ENCODE data around the gene BABAM2. TPM values are rescaled to one million over a fixed set of nuclear protein-coding genes. Genes with fewer than 3 reads are reported as not detected.

The BABAM2 gene
- total and polyA plus RNA-seq, 2 experiments from 2014 or later, result 28.8 to 43.6 TPM

DNA sequence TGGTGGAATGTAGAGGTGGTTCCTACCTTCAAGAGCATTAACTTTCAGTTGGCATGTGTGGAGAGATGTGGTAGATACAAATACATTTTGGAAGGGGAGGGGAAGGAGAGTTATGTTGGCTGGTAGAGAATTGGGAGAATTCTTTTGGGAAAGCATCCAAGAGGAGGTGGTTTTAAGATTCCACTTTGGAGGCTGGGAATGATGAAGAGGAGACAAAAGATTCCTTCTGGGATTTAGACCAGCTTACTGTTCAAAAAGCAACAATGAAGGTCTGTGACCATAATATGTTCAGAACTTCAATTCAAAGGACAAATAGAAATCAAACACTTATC is 381.4 kb downstream of the BABAM2 start:
- H3K4me2 ChIP-seq, result no peak overlapping the region
- no peaks in the 10 kb centered on the region for H4K20me1 ChIP-seq (ENCODE audit: insufficient read depth, poor library complexity, severe bottlenecking)
- H3K27me3 ChIP-seq, result no peaks in the 10 kb centered on the region
- DNase-seq (ENCODE audit: low spot score), result no peak
- H3K36me3 ChIP-seq (replicated peaks; ENCODE audit: insufficient read depth, low read depth), result no peaks in the 10 kb centered on the region
- H3K27ac ChIP-seq, result peak overlapping the region; percentile 91
- no peaks in the 10 kb centered on the region for H3K79me2 ChIP-seq
- no peak overlapping the region for H2AFZ ChIP-seq
- no peak overlapping the region for H3K4me3 ChIP-seq
- TF ChIP-seq EZH2 (IDR thresholded peaks at IDR 0.05; ENCODE audit: borderline replicate concordance), result no peak
- no peak for TF ChIP-seq EZH2phosphoT487 (IDR thresholded peaks at IDR 0.05; ENCODE audit: low read depth, severe bottlenecking, unreplicated experiment)
- TF ChIP-seq, protein P1, sequence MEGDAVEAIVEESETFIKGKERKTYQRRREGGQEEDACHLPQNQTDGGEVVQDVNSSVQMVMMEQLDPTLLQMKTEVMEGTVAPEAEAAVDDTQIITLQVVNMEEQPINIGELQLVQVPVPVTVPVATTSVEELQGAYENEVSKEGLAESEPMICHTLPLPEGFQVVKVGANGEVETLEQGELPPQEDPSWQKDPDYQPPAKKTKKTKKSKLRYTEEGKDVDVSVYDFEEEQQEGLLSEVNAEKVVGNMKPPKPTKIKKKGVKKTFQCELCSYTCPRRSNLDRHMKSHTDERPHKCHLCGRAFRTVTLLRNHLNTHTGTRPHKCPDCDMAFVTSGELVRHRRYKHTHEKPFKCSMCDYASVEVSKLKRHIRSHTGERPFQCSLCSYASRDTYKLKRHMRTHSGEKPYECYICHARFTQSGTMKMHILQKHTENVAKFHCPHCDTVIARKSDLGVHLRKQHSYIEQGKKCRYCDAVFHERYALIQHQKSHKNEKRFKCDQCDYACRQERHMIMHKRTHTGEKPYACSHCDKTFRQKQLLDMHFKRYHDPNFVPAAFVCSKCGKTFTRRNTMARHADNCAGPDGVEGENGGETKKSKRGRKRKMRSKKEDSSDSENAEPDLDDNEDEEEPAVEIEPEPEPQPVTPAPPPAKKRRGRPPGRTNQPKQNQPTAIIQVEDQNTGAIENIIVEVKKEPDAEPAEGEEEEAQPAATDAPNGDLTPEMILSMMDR (IDR thresholded peaks at IDR 0.05; ENCODE audit: poor library complexity), result no peak
- no peaks in the 10 kb centered on the region for H3K9me2 ChIP-seq (replicated peaks; ENCODE audit: insufficient read depth)
- H3K9me3 ChIP-seq (ENCODE audit: low read depth), result no peaks in the 10 kb centered on the region
- peaks cover 52% of the 10 kb centered on the region for H3K4me1 ChIP-seq (ENCODE audit: insufficient read depth)

DNA sequence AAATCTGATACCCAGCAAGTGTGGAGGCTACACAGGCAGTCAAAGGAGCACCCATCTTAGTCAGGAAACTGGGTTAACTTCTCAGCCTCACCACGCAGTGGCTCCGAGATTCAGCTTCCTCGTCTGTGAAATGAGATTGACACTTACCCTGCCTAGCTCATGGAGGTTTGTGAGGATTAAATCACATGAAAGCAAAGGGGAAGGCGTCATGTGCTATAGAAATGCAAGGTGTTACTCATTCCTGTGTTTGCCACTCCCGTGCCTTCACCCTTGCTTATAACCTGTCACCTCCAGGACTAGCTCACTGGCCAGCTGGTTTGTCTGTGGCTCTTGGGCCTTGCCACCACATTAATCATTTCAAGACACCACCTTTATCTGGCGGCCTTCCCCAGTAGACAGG is 383.2 kb downstream of the BABAM2 start:
- TF ChIP-seq EZH2 (IDR thresholded peaks at IDR 0.05; ENCODE audit: borderline replicate concordance) (no peak), EZH2phosphoT487 (IDR thresholded peaks at IDR 0.05; ENCODE audit: low read depth, severe bottlenecking, unreplicated experiment) (no peak)
- TF ChIP-seq, protein P1 (IDR thresholded peaks at IDR 0.05; ENCODE audit: poor library complexity), result no peak
- Histone ChIP-seq H3K4me2 (no peak overlapping the region), H3K79me2 (no peaks in the 10 kb centered on the region), H3K4me1 (ENCODE audit: insufficient read depth) (peaks cover 36% of the 10 kb centered on the region), H3K9me3 (ENCODE audit: low read depth) (no peaks in the 10 kb centered on the region), H3K4me3 (no peak overlapping the region), H3K36me3 (replicated peaks; ENCODE audit: insufficient read depth, low read depth) (no peaks in the 10 kb centered on the region), H3K27ac (peak overlapping the region; percentile 92), H2AFZ (no peak overlapping the region), H3K27me3 (no peaks in the 10 kb centered on the region), H4K20me1 (ENCODE audit: insufficient read depth, poor library complexity, severe bottlenecking) (no peaks in the 10 kb centered on the region), H3K9me2 (replicated peaks; ENCODE audit: insufficient read depth) (no peaks in the 10 kb centered on the region)
- WGBS (ENCODE audit: low lambda C conversion rate, missing lambda C conversion rate), result 88% methylated on average over 6 of the region's 6 CpGs
- DNase-seq (ENCODE audit: low spot score), result no peak

DNA sequence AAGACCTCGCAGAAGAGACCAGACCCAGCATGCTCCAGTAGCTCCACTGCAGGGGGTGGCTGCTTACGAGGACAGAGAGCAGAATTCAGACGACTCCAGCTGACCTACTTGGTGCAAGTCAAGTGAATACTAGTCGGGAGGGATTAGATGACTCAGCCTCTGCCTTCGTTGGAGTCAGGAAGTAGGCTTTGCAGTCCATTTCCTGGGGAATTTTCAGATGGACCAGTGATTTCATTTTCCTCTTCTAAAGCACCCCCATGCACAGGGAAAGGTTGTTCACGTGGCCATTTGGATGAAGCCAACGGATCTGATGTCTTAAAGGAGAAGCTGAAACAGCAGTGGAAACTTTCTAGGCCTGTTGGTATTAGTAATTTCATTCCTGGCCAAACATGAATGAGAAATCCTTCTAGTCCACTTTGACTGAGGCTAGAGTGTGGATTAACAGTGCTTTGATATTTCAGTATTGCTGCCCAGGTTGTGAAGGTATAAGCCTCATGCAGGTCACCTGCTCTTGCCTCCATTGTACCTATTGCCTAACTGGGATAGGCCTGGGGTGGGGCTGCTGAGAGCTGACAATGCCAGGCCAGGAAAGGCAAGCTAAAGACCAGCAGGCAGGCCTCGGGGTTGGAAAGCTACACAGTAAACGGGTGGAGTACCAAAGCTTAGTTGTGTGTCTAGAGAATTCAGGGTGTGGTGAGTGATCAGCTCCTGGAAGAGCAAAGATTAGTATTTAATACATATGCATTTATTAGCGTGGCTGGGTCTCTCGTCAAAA is 384.6 kb downstream of the BABAM2 start:
- no peaks in the 10 kb centered on the region for H3K9me2 ChIP-seq (replicated peaks; ENCODE audit: insufficient read depth)
- no peaks in the 10 kb centered on the region for H3K79me2 ChIP-seq
- H4K20me1 ChIP-seq (ENCODE audit: insufficient read depth, poor library complexity, severe bottlenecking), result no peaks in the 10 kb centered on the region
- TF ChIP-seq EZH2 (IDR thresholded peaks at IDR 0.05; ENCODE audit: borderline replicate concordance) (no peak), EZH2phosphoT487 (IDR thresholded peaks at IDR 0.05; ENCODE audit: low read depth, severe bottlenecking, unreplicated experiment) (no peak)
- TF ChIP-seq, protein P1 (IDR thresholded peaks at IDR 0.05; ENCODE audit: poor library complexity), result no peak
- H3K4me1 ChIP-seq (ENCODE audit: insufficient read depth), result peaks cover 32% of the 10 kb centered on the region
- peak overlapping the region; percentile 92 for H3K27ac ChIP-seq
- H3K4me3 ChIP-seq, result no peak overlapping the region
- WGBS (ENCODE audit: low lambda C conversion rate, missing lambda C conversion rate), result 45% methylated on average over 11 of the region's 11 CpGs
- no peaks in the 10 kb centered on the region for H3K27me3 ChIP-seq
- H3K9me3 ChIP-seq (ENCODE audit: low read depth), result no peaks in the 10 kb centered on the region
- H3K36me3 ChIP-seq (replicated peaks; ENCODE audit: insufficient read depth, low read depth), result no peaks in the 10 kb centered on the region
- DNase-seq (ENCODE audit: low spot score), result peak; percentile 69
- H2AFZ ChIP-seq, result no peak overlapping the region
- H3K4me2 ChIP-seq, result no peak overlapping the region

All from hepatocyte (in vitro differentiated cells).